Central memory CD4-positive, alpha-beta T cell (primary cell): ENCODE results near the gene SMAP2.
"Not testable (repeated sequence)": the region's sequence is repeated elsewhere in the genome, so short reads cannot be mapped to it uniquely, and the experiment has no call there.

Experiments
- DNase-seq: peaks from one replicate; pipeline ENCODE4 v3.0.0; 2022

The SMAP2 gene

DNA sequence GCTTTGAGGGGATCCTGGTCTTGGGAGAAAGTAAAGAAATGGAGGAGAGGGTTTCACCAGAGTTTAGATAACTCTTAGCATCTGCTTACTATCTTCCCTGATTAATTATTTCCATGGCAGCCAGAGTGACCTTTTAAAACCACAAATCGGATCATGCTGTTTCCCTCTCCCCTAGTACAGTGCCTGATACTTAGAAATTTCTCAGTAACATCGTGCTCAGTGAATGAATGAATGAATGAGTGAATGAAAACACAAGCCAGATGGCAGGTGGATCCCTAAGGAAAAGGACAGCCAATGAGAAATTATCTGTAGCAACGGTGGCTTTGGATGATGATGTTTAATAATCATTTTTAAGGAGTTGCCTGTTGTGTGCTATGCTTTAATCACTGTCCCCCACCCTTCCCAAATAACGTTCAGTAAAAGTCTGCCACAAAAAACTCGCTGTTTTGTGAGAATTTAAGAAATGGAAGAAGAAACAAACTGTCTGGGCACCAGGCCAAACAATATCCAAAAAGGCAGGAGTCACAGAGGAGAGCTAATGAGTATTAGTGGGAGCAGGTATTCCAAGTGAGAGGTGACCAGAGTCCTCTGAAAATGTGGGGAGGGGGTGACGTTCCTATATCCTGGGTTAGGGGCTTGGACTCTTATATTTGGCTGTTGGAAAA lies 737 bp upstream of the SMAP2 start:
- no peak for DNase-seq

DNA sequence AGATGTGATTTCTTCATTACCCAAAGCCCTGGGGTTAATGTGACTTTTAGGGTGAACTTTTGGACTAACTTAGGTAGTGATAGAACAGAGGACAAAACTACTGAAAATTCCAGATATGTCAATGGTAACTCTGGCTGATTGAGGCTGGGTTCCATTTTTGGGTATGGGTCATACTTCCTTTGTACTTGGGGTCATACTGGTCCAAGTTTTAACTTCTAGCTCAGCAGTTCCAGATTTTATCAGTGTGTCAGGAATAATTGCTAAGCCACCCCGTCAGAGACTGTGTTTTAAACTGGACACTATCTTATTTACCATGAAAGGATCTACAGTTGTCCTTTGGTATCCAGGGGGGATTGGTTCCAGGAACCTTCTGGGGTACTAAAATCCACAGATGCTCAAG lies 4.0 kb downstream of the SMAP2 start:
- no peak for DNase-seq

DNA sequence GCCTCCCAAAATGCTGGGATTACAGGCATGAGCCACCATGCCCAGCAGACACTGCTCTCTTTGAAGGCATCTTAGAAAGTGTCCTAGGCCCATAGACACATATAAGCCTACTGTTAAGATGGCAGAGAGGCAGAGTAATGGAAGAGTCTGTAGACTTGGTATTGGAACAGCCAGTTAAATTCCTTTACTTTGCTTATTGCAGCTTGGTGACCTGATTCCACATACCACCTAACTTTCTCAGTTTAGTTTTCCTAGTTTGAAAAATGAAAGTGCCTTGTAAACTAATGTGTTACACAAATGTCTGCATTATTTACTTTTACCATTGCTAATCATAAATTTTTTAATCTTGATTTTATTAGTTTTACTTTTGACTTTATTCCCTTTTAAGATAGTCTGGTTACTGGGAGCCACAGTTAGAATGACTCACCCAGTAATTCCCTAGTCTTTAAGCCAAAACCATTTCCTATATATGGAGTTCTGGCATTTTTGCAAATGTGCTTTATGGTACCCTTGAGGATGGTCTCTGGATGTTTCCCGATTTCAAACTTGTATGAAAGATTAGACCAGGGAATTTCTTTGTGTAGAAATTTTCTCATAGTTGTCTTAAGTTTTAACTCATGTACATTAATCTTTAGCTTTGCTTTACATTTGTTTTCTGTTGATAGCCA lies 6.4 kb downstream of the SMAP2 start:
- DNase-seq = no peak

DNA sequence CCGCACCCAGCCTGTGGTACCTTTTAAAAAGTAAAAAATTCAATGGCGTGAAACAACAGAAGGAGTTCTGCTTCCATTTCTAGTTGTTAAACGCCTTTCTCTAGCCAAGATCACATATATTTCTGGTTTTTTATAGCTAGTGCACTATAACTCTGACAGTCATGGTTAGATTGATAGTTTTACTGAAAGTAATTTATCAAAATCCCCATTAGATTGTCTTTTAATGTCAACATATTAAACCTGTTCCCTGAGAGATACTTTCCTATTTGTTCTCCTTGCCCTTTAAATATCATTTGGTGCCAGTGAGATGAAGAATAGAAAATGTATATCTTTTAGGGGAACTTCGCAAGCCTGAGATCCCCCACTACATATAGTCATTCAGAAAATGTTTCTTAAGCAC lies 7.3 kb downstream of the SMAP2 start:
- DNase-seq = no peak

DNA sequence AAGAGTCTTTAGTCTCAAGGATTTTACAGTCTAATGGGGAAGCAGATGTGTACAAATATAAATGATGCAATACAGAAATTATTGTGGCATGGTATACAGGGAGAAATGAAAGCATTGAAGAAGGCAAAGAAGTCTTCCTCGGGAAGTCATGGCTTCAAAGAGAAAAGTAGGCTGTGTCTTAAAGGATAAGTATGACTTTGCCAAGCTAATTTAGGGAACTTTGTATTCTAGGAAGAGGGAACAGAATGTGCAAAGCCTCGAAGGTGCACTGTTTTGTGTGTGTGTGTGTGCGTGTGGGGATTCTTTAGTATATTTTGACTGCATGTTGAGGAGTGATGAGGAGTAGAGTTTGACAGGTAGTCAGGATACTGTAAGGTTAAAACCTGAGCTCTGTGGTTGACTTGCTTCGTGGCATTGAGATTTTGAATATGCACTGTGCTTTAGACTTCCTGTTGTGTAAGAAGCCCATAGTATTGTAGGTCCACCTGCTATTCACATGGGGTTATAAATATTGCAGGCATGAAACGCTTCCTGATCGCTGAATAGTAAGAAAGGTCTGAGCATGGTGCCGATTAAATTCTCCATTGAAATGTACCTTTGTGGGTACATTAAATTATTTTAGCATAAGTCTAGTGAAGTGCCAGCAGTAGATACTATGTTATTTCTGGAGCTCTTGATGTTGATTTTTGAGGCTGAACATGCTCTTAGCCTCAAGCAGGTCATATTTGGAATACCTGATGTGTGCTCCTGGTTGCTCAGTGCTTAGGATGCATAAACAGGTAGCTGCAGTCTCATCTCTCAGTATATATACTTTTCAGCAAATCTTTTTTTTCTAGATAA lies 8.0 kb downstream of the SMAP2 start:
- DNase-seq = peak; percentile 64

DNA sequence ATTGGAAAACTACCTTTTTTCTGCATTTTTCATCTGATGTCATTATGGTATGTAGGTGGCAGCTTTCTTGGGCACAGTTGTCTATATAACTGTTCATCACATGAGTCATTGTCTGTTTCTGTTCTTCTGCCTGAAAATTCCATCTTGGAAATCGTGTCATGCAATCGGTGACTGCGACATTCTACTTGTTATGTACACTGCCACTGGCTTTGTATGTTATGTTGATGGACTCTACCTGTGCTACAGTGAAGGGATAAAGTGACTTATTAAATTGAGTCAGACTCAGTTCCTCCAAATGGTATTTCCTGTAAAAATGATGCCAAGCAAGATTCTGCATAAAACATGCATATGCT lies 8.6 kb downstream of the SMAP2 start:
- no peak for DNase-seq

DNA sequence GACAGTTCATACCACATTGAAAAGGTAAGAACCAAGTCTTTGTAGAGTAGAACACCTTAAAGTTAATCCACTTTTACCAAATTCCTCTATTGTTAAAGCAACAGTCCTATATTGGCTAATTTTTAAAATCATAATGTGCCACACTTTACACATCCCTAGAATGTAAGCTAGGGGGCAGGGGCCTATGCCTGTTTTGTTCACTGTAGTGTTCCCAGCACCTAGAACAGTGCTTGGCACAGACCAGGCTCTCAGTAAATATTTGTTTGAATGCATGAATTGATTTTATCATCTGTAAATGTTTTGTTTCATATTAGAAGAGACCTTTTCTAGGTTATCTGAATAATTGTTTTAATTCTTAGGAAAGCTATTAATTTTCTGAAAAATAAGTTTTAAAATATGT lies 9.1 kb downstream of the SMAP2 start:
- DNase-seq = no peak

DNA sequence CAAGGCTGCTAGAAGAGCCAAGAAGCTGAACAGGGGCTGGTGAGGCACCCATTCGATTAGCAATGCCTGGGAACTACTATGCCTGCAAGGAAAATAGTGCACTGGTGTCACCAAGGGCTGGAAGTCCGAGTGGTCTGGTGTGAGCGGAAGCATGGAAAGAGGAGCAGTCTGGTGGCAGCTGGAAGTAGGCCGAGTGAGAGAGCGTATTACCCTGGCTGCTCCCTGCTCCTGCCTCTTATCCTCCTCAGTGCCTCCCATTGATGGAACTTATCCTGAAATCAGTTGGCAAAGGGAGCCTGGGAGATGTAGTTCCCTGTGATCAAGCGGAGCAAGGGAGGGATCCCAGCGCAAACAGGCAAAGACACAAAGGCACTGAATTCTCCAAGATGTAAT lies 9.6 kb downstream of the SMAP2 start:
- no peak for DNase-seq

DNA sequence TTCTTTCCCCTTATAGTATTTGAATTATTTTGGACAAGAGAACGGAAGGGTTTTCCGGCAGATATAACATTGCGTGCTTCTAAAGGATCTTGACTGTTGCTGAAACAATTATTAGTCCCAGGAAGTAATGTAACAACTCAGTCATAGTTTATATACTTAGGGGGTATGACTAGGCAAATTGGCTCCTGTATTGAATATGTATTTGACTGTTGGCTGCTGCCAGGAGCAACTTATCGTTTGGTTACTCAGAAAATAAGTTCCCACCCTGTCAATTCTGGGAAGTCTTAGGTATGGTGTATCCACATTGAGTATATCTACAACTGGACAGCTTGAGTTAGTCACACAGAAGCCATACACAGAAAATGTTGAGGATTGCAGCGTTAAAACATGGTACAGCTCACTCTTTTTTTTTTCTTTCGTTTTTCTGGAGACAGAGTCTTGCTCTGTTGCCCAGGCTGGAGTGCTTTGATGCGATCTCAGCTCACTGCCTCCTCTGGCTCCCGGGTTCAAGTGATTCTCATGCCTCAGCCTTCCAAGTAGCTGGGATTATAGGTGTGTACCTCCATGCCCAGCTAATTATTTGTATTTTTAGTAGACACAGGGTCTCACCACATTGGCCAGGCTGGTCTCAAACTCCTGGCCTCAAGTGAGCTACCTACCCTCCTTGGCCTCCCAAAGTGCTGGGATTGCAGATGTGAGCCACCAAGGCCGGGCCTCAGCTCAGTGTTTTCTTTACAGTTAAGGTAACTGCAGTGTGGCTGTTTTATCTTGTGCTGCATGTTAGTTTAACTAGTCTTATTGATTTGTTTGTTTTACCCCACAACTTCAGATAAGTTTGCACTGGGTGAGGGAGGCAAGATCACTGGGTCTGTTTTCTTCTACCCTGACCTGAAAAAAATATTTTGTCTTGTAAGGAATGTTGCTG lies 10.2 kb downstream of the SMAP2 start:
- DNase-seq = no peak

DNA sequence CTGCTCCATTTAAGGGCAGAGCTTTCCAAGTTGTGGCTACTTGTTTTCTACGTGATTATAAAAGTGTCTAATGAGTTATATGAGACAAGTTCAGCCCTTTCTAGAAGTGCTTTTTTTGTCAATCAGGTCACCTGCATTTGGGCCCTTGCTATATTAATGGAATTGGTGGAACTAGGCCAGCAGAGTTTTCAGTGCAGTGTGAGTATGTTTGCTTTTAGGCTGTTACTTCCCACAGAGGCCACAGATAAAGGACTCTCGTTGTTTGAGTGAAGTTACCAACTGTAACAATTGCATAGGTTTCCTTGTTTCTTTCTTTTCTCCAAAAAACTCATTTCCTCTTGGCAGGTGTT lies 10.9 kb downstream of the SMAP2 start:
- DNase-seq = no peak

DNA sequence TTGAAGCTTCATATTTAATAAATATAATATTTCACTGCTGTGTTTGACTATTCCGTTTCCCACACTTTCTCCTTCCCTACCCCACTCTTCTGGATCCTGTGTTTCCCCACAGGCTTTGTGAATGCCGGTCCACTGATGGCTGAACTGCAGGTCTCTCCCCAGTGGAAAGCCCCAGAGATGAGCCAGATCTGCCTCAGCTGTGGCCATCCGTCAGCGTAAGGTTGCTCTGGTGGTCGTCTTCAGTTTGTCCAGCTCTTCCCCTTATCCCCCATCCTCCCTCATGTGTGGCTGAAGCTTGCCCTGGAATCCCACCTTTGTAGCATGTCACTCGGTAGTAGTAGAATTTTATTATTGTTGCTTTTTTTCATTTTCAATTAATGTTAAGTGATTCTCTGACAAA lies 11.4 kb downstream of the SMAP2 start:
- no peak for DNase-seq

DNA sequence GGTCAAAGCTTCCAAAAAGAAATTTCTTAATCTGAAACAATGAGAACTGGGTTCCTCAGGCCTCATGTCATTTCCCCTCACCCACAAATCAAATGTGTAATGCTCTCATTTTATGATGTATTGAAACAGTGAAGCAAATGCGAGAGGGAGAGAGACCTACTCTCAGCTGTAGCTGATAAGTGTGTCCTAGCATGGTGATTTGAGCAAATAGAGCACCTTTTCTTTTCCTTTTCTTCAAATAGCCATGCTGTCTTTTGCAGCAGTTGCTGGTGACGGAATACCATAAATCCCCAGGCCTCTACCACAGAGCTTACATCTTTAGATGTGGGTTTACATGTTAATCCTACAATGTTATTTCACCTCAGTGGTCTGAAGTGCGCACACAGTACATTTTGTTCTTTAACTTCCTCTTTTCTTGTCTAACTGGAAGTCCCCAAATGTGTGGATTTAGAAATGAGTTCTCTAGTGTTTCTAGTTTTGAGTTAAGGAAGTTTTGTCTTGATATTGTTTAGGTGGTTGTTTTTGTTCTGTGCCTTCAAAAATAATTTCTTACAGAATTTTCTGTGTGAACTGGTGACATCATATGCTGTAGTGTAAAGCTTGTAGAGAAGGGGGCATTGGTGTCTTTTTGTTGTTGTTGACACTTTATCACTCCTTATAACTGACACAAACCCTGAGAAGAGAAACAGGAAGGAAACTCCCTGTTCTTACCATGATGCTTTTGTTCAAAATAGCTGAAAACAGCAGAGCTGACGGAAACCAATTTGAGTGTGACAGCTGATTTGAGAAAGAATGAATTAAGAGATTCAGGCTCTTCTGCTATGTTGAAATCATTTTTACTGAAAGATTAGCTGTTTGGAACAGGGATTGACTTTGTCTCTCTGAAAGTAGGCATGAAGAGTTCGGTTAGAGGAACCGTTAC lies 12.2 kb downstream of the SMAP2 start:
- peak; percentile 94 for DNase-seq

DNA sequence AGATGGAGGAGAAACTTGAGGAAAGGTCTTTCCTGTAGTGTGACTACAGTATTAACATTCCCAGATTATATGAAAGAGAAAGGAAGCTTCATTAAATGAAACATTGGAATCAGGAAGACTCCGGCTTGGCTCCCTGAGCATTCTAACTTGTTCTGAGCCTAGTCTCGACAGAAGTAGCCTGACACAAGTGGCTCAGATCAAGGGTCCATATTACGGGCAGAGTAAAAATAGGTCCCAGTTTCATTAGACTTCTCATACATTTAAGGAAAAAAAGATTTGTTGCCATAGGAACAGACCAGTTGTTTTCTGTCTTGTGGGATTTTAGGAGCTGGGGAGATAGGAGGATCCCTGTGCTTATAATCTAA lies 12.8 kb downstream of the SMAP2 start:
- no peak for DNase-seq

DNA sequence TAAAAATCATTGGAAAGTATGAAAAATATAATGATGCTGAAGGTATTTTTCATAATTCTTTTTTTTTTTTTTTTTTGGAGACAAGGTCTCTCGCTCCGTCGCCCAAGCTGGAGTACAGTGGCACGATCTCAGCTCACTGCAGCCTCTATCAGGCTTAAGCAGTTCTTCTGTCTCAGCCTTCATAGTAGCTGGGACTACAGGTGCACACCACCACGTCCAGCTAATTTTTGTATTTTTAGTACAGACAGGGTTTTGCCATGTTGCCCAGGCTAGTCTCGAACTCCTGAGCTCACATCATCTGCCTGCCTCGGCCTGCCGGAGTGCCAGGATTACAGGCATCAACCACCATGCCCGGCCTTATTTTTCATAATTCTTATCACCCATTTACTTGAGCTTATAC lies 13.3 kb downstream of the SMAP2 start:
- DNase-seq = no peak

DNA sequence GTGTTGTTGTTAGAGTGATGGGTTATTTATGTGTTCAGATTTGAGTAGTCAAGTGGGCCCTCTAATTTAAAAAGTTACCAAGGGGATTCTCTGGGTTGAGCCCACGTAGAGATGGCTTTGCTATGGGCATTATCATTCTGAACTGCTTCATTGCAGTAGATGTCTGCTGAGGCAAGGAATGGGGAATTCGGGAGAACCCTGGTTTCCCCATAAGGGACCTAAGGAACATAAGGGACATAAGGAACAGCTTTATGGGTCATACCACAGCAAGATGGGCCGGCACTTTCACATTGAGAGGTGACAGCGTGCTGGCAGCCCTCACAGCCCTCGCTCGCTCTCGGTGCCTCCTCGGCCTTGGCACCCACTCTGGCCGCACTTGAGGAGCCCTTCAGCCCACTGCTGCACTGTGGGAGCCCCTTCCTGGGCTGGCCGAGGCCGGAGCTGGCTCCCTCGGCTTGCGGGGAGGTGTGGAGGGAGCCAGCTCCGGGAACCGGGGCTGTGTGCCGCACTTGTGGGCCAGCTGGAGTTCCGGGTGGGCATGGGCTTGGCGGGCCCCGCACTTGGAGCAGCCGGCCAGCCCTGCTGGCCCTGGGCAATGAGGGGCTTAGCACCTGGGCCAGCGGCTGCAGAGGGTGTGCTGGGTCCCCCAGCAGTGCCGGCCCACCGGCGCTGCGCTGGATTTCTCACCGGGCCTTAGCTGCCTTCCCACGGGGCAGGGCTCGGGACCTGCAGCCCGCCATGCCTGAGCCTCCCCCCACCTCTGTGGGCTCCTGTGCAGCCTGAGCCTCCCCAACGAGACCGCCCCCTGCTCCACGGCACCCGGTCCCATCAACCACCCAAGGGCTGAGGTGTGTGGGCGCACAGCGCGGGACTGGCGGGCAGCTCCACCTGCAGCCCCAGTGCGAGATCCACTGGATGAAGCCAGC lies 14.1 kb downstream of the SMAP2 start:
- DNase-seq = not testable (repeated sequence)

DNA sequence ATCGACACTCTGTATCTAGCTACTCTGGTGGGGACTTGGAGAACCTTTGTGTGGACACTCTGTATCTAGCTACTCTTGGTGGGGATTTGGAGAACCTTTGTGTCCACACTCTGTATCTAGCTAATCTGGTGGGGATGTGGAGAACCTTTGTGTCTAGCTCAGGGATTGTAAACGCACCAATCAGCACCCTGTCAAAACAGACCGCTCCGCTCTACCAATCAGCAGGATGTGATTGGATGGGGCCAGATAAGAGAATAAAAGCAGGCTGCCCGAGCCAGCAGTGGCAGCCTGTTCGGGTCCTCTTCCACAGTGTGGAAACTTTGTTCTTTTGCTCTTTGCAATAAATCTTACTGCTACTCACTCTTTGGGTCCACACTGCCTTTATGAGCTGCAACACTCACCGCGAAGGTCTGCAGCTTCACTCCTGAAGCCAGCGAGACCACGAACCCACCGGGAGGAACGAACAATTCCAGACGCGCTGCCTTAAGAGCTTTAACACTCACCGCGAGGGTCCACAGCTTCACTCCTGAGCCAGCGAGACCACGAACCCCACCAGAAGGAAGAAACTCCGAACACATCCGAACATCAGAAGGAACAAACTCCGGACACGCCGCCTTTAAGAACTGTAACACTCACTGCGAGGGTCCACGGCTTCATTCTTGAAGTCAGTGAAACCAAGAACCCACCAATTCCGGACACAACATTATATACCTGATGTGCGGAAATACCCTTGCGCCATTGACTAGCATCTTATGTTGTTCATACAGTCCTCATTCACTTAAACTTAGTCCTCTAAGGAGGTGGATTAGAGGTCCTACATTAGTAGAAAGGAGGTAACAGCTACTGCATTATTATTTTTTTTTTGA lies 15.2 kb downstream of the SMAP2 start:
- not testable (repeated sequence) for DNase-seq

DNA sequence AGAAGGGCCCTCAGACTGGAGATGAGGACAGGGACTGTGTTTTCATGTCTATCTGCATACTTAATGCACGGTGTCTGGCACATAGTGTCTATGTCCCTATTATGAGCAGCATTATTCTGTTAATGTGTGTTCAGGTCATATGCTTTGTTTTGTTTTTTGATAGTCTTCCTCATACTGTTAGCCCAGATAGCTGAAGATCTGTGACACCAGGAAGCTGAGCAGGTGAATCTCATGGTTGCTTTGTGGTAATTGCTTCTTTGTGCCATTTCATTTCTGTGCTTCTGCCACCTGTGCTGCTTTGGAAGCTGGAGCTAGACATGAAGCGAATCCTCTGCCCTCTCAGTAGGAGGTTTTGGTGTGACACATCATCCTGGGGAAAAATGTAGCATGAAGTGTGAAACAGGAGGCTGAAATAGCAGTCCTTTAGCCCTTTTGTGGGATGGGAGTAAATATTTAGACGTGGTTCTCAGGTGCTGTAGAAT lies 15.8 kb downstream of the SMAP2 start:
- peak; percentile 55 for DNase-seq

DNA sequence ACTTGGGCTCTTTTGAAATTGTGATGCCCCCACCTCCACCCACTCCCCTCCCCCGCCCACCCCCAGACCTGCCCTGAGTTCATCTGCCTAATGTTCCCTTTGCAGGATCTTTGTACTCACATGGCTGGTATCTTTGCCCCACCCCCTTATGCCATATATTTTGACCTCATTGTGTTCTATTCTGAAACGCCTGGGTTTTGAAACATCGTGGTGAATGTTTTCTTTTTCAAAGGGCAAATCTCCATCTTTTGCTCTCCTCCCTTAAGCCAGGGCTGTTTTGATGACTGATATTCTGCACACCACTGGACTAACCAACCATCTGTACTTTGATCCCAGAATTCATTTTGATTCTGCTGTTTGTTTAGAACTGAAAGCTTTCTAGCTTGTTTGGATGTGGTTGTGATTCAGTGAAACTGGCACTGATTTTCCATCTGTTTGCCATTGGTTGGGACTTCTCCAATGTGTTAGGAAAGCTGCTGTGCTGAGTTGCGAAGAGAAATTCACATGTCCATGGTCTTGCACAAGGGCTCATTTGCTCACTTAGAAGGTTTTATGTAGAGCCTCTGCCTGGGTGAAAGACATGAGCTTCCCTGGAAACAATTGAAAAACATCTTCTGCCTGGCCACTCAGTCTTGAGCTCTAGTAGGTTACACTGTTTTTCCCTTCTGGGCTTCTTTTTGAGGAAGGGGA lies 16.5 kb downstream of the SMAP2 start:
- DNase-seq = peak; percentile 38

DNA sequence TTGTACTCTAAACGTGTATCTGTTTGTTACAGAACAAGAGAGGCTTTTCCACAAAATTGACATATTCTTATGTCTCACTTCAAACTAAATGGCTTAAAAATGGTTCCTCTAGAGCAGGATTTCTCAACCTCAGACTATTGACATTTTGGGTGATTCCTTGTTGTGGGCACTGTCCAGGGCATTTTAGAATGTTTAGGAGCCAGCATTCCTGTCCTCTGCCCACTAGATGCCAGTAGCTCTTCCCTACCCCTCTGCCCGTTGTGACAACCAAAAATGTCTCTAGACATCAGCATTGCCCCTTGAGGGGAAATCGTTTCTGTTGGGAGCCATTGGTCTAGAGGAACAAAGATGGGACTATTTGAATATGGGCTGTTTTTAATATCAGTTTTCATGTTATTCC lies 17.3 kb downstream of the SMAP2 start:
- no peak for DNase-seq
